GM12878 (cell line): ENCODE measurements around the gene DLX6. TPM values are rescaled to one million over a fixed set of nuclear protein-coding genes. Genes with fewer than 3 reads are reported as not detected.
A peak's percentile ranks its signal among the peaks of the same experiment; 100 is the strongest.

Experiments used
- ATAC-seq: fragments of 200-7000 bp; cut with Tn5 transposase; 3 replicates; pipeline ENCODE4 v1.9.1; 2020; ENCODE audit warnings: mild to moderate bottlenecking, moderate library complexity
- Bru-seq: library from RNA; stranded (reverse); fragments of 400-500 nt; gene quantifications from one replicate; lab custom pipeline; 2021; lab: Mats Ljungman, UMichigan
- BruChase-seq, 2 experiments: library from RNA; stranded (reverse); fragments of 400-500 nt; gene quantifications; one replicate each; lab custom pipeline; 2021; lab: Mats Ljungman, UMichigan
- BruUV-seq: library from RNA; stranded (reverse); fragments of 400-500 nt; replicated peaks from 2 replicates; lab custom pipeline; 2021; lab: Mats Ljungman, UMichigan
- CTCF ChIA-PET: fragments of 300-600 bp; sonication (Branson Sonifier 250); formaldehyde crosslinking; extraction: SDS; loops from one replicate; lab custom pipeline; 2021; ENCODE audit warnings: inconsistent platforms; lab: Yijun Ruan, JAX
- POLR2A ChIA-PET: fragments of 350-600 bp; formaldehyde crosslinking; extraction: SDS; loops from one replicate; lab custom pipeline; 2021; ENCODE audit warnings: inconsistent platforms; lab: Charles Lee
- RAD21 ChIA-PET: fragments of 300-600 bp; sonication (Branson Sonifier 250); formaldehyde crosslinking; loops from one replicate; lab custom pipeline; 2023; ENCODE audit warnings: antibody characterized with exemption; ENCODE audit not compliant: unreplicated experiment; lab: Charles Lee
- SMC1A ChIA-PET: fragments of 300-600 bp; sonication (Branson Sonifier 250); formaldehyde crosslinking; loops from one replicate; lab custom pipeline; 2023; ENCODE audit not compliant: unreplicated experiment, uncharacterized antibody; lab: Charles Lee
- DNase-seq: peaks from one replicate; pipeline ENCODE4 v3.0.0-alpha.2; 2011; ENCODE audit warnings: low read depth, low spot score
- FAIRE-seq: peaks from 3 replicates; lab custom pipeline; 2011; peaks lifted over from hg19 to GRCh38; lab: Jason Lieb, UNC
- H2AFZ ChIP-seq: 2 replicates; pipeline ENCODE4 v1.6.0; 2011; ENCODE audit warnings: low read depth, low read length, control low read depth; ENCODE audit not compliant: control insufficient read depth
- H3K27ac ChIP-seq: 2 replicates; pipeline ENCODE4 v1.5.1; 2011; ENCODE audit warnings: control low read depth; ENCODE audit not compliant: control insufficient read depth, insufficient read depth
- H3K27me3 ChIP-seq, 2 experiments: replicated peaks in 1 of 2; 2 replicates each; pipeline versions ENCODE4 v1.6.0 to v1.6.1; 2011; ENCODE audit warnings: low read length in 1 of 2; ENCODE audit not compliant: control insufficient read depth in 2 of 2, insufficient read depth in 2 of 2
- H3K36me3 ChIP-seq, 2 experiments: 2 replicates each; pipeline ENCODE4 v1.5.1; 2011; ENCODE audit warnings: low read length in 1 of 2; ENCODE audit not compliant: control insufficient read depth in 2 of 2, insufficient read depth in 2 of 2
- H3K4me1 ChIP-seq: 2 replicates; pipeline ENCODE4 v1.6.1; 2011; ENCODE audit warnings: mild to moderate bottlenecking, low read length, moderate library complexity, mixed read lengths; ENCODE audit not compliant: control insufficient read depth, insufficient read depth
- H3K4me2 ChIP-seq: 2 replicates; pipeline ENCODE4 v1.6.0; 2011; ENCODE audit warnings: control low read depth; ENCODE audit not compliant: control insufficient read depth, insufficient read depth
- H3K4me3 ChIP-seq: fragments of 200-600 bp; sonication (generic); 2 replicates; pipeline ENCODE4 v1.5.1; 2016
- H3K79me2 ChIP-seq: 2 replicates; pipeline ENCODE4 v1.6.0; 2011; ENCODE audit warnings: low read length; ENCODE audit not compliant: control insufficient read depth, insufficient read depth
- H3K9ac ChIP-seq: 2 replicates; pipeline ENCODE4 v1.8.0; 2011; ENCODE audit warnings: low read length, control low read depth, mixed read lengths; ENCODE audit not compliant: control insufficient read depth, insufficient read depth
- H3K9me3 ChIP-seq: replicated peaks from 3 replicates; pipeline ENCODE4 v1.5.1; 2011; ENCODE audit warnings: mild to moderate bottlenecking, low read length; ENCODE audit not compliant: control insufficient read depth, insufficient read depth
- H4K20me1 ChIP-seq: 2 replicates; pipeline ENCODE4 v1.6.0; 2011; ENCODE audit not compliant: control insufficient read depth, insufficient read depth
- EGR1 ChIP-seq, 2 experiments: IDR thresholded peaks; 1 replicate in 1 of 2; 2 replicates in 1 of 2; pipeline ENCODE4 v1.6.1; 2011 to 2012; ENCODE audit warnings: low read depth in 2 of 2, low read length in 2 of 2, borderline replicate concordance in 1 of 2, mild to moderate bottlenecking in 1 of 2, moderate library complexity in 1 of 2
- FOXK2 ChIP-seq: fragments of 450-650 bp; IDR thresholded peaks from 2 replicates; pipeline ENCODE4 v1.6.1; 2017; ENCODE audit warnings: mild to moderate bottlenecking, moderate library complexity
- KDM1A ChIP-seq: fragments of 200-600 bp; sonication (generic); IDR thresholded peaks from 2 replicates; pipeline ENCODE4 v1.6.1; 2016; ENCODE audit warnings: borderline replicate concordance
- NFYB ChIP-seq: IDR thresholded peaks from 2 replicates; pipeline ENCODE4 v1.6.1; 2011; ENCODE audit warnings: low read depth, mild to moderate bottlenecking, low read length, improper control_type of control experiment, moderate library complexity; ENCODE audit not compliant: insufficient read depth
- WGBS: methylation state at CpG from one replicate; pipeline ENCODE4 v1.1.6; 2016; ENCODE audit warnings: low lambda C conversion rate; ENCODE audit not compliant: insufficient replicate concordance, insufficient coverage; ENCODE audit errors: missing lambda C conversion rate; 5-methylcytosine and 5-hydroxymethylcytosine counted together
- in situ Hi-C: fragments of 300-500 bp; cut with MboI; formaldehyde crosslinking; loops from 9 replicates; pipeline ENCODE4 v1.14.3; 2018; ENCODE audit warnings: mixed read lengths
- intact Hi-C: fragments of 100-400 bp; cut with micrococcal nuclease; formaldehyde crosslinking; loops from one replicate; pipeline ENCODE4 v1.14.2; 2022; ENCODE audit not compliant: unreplicated experiment
- long read RNA-seq, 2 experiments: library from polyadenylated mRNA; unstranded; transcript quantifications; one replicate each; pipeline ENCODE4 v2.0.0, GENCODE V29; 2019 to 2020
- polyA minus RNA-seq, 3 experiments: library from RNA; depleted of rRNA, polyadenylated mRNA; stranded (reverse); fragments of >200 nt; gene quantifications; 2 replicates each; pipeline ENCODE4 v1.2.3, GENCODE V29; 2011
- polyA plus RNA-seq, 11 experiments: library from polyadenylated mRNA; depleted of rRNA in 4 of 11; unstranded in 6 of 11; stranded (reverse) in 5 of 11; fragments of >200 nt; fragmentation: Nextera tagmentation in 4 of 11; fragmentation: Illumina TruSeq in 1 of 11; extraction: Ambion mirVana in 4 of 11; extraction: Trizol in 1 of 11; gene quantifications; 1 replicate in 1 of 11; 2 replicates in 10 of 11; pipeline versions ENCODE4 v1.2.1 to v1.2.3, GENCODE V29; 2011 to 2016; ENCODE audit warnings: inconsistent platforms in 2 of 11, missing spikeins in 2 of 11, low read depth in 1 of 11
- total RNA-seq, 4 experiments: library from RNA; depleted of rRNA in 3 of 4; stranded (reverse); fragments of >200 nt in 3 of 4; fragmentation: Illumina TruSeq in 1 of 4; extraction: Trizol in 1 of 4; gene quantifications; 2 replicates each; pipeline versions ENCODE4 v1.2.1 to v1.2.3, GENCODE V29; 2013 to 2021

Gene DLX6
- total RNA-seq (2013; cell fraction: nucleolus; rRNA removed), result not detected in 2 replicates
- not detected in 2 replicates for total RNA-seq (2014; rRNA removed)
- not detected in 2 replicates for total RNA-seq (2014; rRNA removed; fragmentation: Illumina TruSeq; extraction: Trizol)
- not detected in 2 replicates for total RNA-seq (2021)
- not detected for polyA plus RNA-seq (2011; ENCODE audit: low read depth)
- polyA plus RNA-seq (2011; rRNA removed), result not detected in 2 replicates
- not detected in 2 replicates for polyA plus RNA-seq (2011; cell fraction: cytosol; rRNA removed)
- not detected in 2 replicates for polyA plus RNA-seq (2011; cell fraction: nucleus; rRNA removed)
- not detected in 2 replicates for polyA plus RNA-seq (2012)
- polyA plus RNA-seq (2014; fragmentation: Illumina TruSeq; extraction: Trizol), result not detected in 2 replicates
- polyA plus RNA-seq (2014; fragmentation: Nextera tagmentation; extraction: Ambion mirVana), result not detected
- not detected in 2 replicates for polyA plus RNA-seq (2014; rRNA removed)
- not detected for polyA plus RNA-seq (2016; fragmentation: Nextera tagmentation; extraction: Ambion mirVana)
- not detected in 2 replicates for polyA minus RNA-seq (2011; rRNA and poly(A)+ RNA removed)
- polyA minus RNA-seq (2011; cell fraction: cytosol; rRNA and poly(A)+ RNA removed), result not detected in 2 replicates
- not detected in 2 replicates for polyA minus RNA-seq (2011; cell fraction: nucleus; rRNA and poly(A)+ RNA removed)
- Bru-seq, nascent RNA, result not detected
- BruChase-seq, experiment 1, labeled RNA remaining after a 6-hour chase, result percentile 12 among the genes with signal in this experiment
- not detected for BruChase-seq, experiment 2, labeled RNA remaining after a 2-hour chase
- long read RNA-seq, experiment 1, result 0 reads
- long read RNA-seq, experiment 2, result 0 reads

DNA sequence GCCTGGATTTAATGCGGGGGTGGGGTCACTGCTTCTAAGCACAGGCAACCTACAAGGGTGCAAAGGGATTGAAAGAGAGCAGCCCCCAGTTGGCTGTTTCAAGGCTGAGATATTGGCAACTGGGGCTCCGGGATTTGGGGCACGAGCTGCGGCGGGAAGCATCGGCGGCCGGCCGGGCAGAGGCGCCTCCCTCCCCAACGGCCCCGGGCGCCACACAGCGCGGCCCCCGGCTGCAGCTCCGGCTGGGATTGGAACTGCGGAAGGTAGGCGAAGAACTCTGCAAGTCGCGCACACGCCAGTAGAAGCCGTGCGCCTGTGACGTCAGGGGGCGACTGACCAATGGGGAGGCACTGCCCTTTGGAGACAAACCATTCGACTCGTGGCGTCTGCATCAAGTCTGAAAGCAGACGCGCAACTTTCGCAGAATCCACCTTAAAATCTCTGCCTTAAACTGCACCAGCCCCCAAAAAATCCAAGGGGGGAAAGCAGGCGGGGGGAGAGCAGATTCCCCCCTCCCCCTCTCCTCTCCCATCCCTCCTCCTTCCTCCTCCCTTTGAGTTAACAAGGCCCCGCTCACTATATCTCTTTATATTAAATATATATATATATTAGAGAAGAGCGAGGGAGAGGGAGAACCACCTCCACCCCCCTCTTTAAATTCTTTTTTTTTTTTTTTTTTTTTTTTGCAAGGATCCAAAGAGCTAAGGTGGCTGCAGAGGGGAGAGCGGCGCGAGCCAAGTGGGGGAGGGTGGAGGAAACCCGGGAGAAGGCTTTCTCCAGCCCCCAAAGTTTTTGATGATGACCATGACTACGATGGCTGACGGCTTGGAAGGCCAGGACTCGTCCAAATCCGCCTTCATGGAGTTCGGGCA is at the start of gene DLX6:
TSS of gene DLX6 (plus strand) at position 371 of the 872 bp plus-strand sequence. CDS start at position 796, 425 bp downstream.
- Histone ChIP-seq H3K4me3 (no peak within 1 kb of the TSS; the same call in 1 of the 2 replicates), H3K9ac (no peak within 1 kb of the TSS), H3K27me3 (peaks cover 11 to 20% of the 10 kb centered on the region in 2 experiments), H3K36me3 (no peaks in the 10 kb centered on the region), H3K9me3 (peaks cover 2% of the 10 kb centered on the region; the same call in 2 of the 3 replicates), H3K27ac (no peak within 1 kb of the TSS), H3K4me2 (peak within 1 kb of the TSS; percentile 22; the same call in 1 of the 2 replicates), H2AFZ (no peak within 1 kb of the TSS), H3K4me1 (no peaks in the 10 kb centered on the region), H4K20me1 (no peaks in the 10 kb centered on the region), H3K79me2 (no peaks in the 10 kb centered on the region)
- FAIRE-seq, result no peak
- ATAC-seq, result no peak
- no peak for DNase-seq
- TF ChIP-seq EGR1 (IDR thresholded peaks at IDR 0.05; ENCODE audit: borderline replicate concordance in 1 of 2, low read depth in 2 of 2, low read length in 2 of 2) (no peak), KDM1A (no peak), FOXK2 (no peak), NFYB (peak; percentile 73)
- BruUV-seq, result no TSS peak
- ChIA-PET RAD21 (interaction anchor here (0.6 kb wide), 1 partner anchor 825 kb away, joined by 3 read pairs; no protein-coding TSS in a partner anchor), CTCF (interaction anchor here (0.6 kb wide), 1 partner anchor 15 kb away, joined by 3 read pairs; no protein-coding TSS in a partner anchor), POLR2A (no interaction called here), SMC1A (no interaction called here)
- intact Hi-C loops (no loop called here), in situ Hi-C loops (no loop called here)
- 49% methylated on average over 39 of the region's 44 CpGs for WGBS
